Astrocyte of the cerebellum (primary cell): ENCODE measurements around the gene CACNG6.

Experiments used
- DNase-seq: peaks from one replicate; pipeline ENCODE4 v3.0.0-alpha.2; 2011; ENCODE audit warnings: low read depth
- H3K4me3 ChIP-seq: 2 replicates; pipeline ENCODE4 v1.5.1; 2011; ENCODE audit warnings: mild to moderate bottlenecking, low read depth, low read length, moderate library complexity
- in situ Hi-C: cut with HindIII; loops from 2 replicates; pipeline ENCODE4 v1.10.0; 2017; ENCODE audit warnings: low sequenced_read_pairs
- TF ChIP-seq, protein P1 (sequence below): IDR thresholded peaks from 2 replicates; pipeline ENCODE4 v1.5.1; 2012; ENCODE audit warnings: low read length, low read depth, moderate library complexity, mild to moderate bottlenecking; ENCODE audit errors: missing control alignments

Gene CACNG6

DNA sequence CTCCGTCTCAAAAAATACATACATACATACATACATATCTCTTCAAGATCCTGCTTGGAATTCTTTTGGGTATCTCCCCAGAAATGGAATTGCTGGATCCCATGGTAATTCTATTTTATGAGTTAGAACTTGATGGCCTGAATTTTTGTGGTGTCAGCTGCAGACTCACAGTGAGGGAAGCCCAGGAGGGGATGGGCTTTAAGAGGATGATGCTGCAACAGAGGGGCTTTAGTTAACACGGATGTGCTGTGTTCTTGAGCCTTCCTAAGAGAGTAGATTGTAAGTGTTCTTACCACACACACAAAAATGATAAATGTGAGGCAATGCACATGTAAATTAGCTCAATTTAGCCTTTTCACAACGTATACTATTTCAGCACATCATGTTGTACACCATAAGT lies 31.8 kb downstream of the CACNG6 start:
- DNase-seq = no peak
- H3K4me3 ChIP-seq = no peak overlapping the region
- in situ Hi-C loops = no loop called here
- TF ChIP-seq, protein P1, sequence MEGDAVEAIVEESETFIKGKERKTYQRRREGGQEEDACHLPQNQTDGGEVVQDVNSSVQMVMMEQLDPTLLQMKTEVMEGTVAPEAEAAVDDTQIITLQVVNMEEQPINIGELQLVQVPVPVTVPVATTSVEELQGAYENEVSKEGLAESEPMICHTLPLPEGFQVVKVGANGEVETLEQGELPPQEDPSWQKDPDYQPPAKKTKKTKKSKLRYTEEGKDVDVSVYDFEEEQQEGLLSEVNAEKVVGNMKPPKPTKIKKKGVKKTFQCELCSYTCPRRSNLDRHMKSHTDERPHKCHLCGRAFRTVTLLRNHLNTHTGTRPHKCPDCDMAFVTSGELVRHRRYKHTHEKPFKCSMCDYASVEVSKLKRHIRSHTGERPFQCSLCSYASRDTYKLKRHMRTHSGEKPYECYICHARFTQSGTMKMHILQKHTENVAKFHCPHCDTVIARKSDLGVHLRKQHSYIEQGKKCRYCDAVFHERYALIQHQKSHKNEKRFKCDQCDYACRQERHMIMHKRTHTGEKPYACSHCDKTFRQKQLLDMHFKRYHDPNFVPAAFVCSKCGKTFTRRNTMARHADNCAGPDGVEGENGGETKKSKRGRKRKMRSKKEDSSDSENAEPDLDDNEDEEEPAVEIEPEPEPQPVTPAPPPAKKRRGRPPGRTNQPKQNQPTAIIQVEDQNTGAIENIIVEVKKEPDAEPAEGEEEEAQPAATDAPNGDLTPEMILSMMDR = no peak

DNA sequence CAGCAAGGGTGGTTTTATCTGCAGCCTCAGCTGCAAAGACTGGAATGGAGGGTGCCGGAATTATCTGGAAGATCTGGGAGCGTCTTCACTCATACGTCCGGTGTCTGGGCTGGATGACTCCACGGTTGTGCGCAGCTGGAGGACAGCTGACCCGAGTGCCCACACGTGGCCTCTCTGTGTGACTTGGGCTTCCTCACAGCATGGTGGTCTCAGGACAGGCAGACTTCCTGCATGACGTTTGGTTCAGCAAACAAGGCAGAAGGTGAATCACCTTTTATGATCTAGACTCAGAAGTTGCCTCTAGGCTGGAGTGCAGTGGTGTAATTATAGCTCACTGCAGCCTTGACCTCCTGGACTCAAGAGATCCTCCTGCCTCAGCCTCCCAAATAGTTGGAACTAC lies 33.2 kb downstream of the CACNG6 start:
- in situ Hi-C loops = loop anchor here (25.0 kb wide), 1 partner anchor 112 kb away; the partner anchor contains the start of gene CACNG7
- no peak overlapping the region for H3K4me3 ChIP-seq
- TF ChIP-seq, protein P1 = no peak
- DNase-seq = no peak

DNA sequence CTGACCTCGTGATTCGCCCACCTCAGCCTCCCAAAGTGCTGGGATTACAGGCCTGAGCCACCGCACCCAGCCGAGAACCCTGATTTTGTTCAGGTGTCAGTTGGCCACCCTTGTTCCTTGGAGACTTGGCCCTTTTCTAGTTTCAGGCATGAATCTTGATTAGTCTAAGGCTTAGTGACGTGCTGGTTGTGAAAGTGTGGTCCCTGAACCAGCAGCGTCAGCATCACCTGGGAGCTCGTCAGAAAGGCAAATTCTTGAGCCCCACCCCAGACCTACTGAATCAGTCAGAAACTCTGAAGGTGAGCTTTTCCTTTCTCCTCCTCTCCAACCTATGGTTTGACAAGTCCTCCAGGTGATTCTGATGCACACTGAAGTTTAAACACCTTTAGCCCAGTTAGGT lies 35.2 kb downstream of the CACNG6 start:
- H3K4me3 ChIP-seq = no peak overlapping the region
- TF ChIP-seq, protein P1 = no peak
- in situ Hi-C loops = loop anchor here (25.0 kb wide), 1 partner anchor 114 kb away; the partner anchor contains the start of gene CACNG7
- no peak for DNase-seq

DNA sequence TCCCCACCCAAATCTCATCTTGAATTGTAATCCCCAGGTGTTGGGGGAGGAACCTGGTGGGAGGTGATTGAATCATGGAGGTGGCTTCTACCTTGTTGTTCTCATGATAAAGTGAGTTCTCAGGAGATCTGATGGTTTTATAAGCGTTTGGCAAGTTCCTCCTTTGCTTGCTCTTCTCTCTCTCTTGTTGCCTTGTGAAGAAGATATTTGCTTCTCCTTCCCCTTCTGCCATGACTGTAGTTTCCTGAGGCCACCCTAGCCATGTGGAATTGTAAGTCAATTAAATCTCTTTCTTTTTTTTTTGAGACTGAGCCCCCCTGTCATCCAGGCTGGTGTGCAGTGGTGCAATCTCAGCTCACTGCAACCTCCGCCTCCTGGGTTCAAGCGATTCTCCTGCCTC lies 37.9 kb downstream of the CACNG6 start:
- in situ Hi-C loops = loop anchor here (25.0 kb wide), 1 partner anchor 117 kb away; the partner anchor contains the start of gene CACNG7
- no peak for DNase-seq
- TF ChIP-seq, protein P1 = no peak
- no peak overlapping the region for H3K4me3 ChIP-seq

DNA sequence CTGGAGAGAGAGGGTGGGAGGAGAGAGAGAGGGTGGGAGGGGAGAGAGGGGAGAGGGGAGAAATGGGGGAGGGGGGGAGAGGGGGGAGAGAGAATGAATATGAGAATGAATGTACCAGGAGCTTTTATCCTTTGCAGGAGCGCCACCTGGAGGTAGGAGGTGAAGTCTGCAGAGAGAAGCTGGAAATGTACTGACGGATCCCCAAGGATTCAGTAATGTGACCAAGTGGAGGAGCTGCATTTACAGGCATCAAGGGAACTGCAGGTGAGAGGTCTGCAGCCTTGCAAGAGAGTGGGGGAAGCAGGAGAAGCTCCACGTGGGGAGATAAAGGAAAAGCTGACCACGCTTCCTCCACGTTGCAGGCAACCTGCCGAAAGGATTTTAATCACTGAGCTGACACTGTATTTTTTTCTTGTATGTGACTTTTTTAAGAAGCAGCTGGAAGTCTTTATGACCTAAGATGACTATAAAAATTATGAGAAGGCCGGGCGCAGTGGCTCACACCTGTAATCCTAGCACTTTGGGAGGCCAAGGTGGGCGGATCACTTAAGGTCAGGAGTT lies 38.6 kb downstream of the CACNG6 start:
- TF ChIP-seq, protein P1 = peak; percentile 70
- in situ Hi-C loops = loop anchor here (25.0 kb wide), 1 partner anchor 118 kb away; the partner anchor contains the start of gene CACNG7
- H3K4me3 ChIP-seq = no peak overlapping the region
- peak; percentile 34 for DNase-seq

DNA sequence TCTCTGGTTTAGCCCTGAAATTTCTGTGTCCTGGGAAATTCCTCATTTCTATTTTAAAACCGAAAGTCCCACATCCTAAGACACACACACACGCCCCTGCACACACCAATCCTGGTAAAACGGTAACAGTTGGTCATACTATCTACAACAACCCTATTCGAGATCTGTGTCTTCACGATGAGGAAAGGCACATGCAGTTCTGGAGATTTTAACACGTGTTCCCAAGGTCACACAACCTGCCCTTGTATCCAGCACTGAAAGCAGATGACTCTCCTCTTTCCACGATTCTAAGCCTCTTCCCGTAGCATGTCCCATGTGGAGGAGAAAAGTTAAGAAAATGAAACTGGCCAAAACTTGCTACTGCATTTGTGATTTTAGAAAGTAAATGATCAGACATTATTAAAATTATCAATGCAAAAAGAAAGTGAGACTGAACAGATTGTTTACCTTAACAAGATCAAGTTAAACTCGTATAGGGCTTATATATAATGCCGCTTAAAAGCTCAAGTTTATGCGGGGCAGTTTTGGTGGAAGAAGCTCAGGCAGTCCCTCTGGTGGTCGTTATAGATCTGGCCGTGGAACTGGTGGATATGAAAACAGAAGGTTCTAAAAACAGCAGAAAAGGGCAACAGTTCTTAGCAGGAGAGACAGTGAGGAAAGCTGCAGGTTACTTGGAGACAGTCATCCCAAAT lies 39.6 kb downstream of the CACNG6 start:
- in situ Hi-C loops = loop anchor here (25.0 kb wide), 1 partner anchor 119 kb away; the partner anchor contains the start of gene CACNG7
- no peak for DNase-seq
- no peak overlapping the region for H3K4me3 ChIP-seq
- TF ChIP-seq, protein P1 = peak; percentile 64
